Neural cell (in vitro differentiated cells): ENCODE results near the gene UBL4A.

Experiments
- CTCF ChIP-seq: fragments of 450-650 bp; IDR thresholded peaks from 2 replicates; pipeline ENCODE4 v1.5.1; 2014; ENCODE audit warnings: antibody characterized with exemption, mild to moderate bottlenecking, moderate library complexity; ENCODE audit not compliant: poor library complexity, severe bottlenecking
- EP300 ChIP-seq: fragments of 450-650 bp; conservative IDR thresholded peaks from 2 replicates; pipeline ENCODE4 v1.6.1; 2014; ENCODE audit warnings: antibody characterized with exemption, mild to moderate bottlenecking, moderate library complexity; ENCODE audit not compliant: poor library complexity, severe bottlenecking
- EZH2 ChIP-seq: fragments of 200-600, 300-800 bp; shearing (Covaris generic), sonication (generic); IDR thresholded peaks from 2 replicates; pipeline ENCODE4 v1.6.1; 2014; ENCODE audit warnings: antibody characterized with exemption, low read length, borderline replicate concordance, mild to moderate bottlenecking; ENCODE audit not compliant: insufficient read depth, poor library complexity, severe bottlenecking
- POLR2AphosphoS5 ChIP-seq: IDR thresholded peaks from 2 replicates; pipeline ENCODE4 v1.6.1; 2012
- RAD21 ChIP-seq: fragments of 450-650 bp; conservative IDR thresholded peaks from 2 replicates; pipeline ENCODE4 v1.6.1; 2014; ENCODE audit warnings: antibody characterized with exemption, mild to moderate bottlenecking, moderate library complexity
- REST ChIP-seq: IDR thresholded peaks from 2 replicates; pipeline ENCODE4 v1.6.1; 2012; ENCODE audit warnings: borderline replicate concordance
- TAF1 ChIP-seq: IDR thresholded peaks from 2 replicates; pipeline ENCODE4 v1.6.1; 2012; ENCODE audit warnings: low read depth

GRCh38 chrX:154502098-154502497, 15.7 kb upstream of the UBL4A start:
- TF ChIP-seq CTCF (no peak), TAF1 (no peak), EZH2 (no peak), REST (no peak), EP300 (no peak), RAD21 (no peak), POLR2AphosphoS5 (no peak)
